Measurements from ENCODE around the gene SRRT.

Gene SRRT, protein sequence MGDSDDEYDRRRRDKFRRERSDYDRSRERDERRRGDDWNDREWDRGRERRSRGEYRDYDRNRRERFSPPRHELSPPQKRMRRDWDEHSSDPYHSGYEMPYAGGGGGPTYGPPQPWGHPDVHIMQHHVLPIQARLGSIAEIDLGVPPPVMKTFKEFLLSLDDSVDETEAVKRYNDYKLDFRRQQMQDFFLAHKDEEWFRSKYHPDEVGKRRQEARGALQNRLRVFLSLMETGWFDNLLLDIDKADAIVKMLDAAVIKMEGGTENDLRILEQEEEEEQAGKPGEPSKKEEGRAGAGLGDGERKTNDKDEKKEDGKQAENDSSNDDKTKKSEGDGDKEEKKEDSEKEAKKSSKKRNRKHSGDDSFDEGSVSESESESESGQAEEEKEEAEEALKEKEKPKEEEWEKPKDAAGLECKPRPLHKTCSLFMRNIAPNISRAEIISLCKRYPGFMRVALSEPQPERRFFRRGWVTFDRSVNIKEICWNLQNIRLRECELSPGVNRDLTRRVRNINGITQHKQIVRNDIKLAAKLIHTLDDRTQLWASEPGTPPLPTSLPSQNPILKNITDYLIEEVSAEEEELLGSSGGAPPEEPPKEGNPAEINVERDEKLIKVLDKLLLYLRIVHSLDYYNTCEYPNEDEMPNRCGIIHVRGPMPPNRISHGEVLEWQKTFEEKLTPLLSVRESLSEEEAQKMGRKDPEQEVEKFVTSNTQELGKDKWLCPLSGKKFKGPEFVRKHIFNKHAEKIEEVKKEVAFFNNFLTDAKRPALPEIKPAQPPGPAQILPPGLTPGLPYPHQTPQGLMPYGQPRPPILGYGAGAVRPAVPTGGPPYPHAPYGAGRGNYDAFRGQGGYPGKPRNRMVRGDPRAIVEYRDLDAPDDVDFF

DNA sequence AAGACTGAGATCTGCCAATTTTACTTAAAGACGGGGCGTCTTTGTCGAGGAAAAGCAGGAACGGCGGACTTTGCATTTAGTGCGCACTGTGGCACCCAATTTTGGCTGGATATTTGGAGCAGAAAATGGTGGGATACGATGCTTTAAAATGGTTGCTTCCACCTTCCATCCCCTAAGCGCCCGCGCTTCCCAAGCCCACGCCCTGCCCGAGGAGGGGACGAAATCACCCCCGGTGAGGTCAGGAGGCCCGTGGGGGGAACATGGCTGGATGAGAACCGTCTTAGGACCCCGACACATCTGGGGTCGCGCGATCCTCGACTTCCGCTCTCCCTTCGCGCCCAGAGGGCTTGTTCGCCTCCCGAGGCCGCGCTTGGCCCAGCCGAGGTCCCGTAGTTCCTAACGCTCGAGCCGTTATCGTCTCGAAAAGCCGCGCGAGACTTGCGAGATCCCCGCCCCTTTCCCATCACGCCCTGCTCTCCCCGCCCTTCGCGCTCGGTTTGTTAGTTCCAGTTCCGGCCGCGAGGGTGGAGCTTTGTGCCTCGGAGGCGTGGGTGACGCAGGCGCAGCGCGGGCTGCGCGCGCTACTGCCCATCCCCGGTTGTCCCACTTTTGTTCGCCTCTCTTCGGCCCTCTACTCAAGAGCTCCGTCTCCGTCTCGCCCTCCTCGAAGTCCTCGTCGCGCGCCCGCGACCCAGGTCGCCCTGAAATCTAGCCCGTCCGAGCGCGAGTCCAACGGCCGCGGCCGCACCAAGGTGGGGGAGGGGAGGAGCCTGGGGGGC lies at the start of gene SRRT:
TSS of gene SRRT (plus strand) at position 527 of the 779 bp plus-strand sequence. CDS start 488 bp downstream, outside the sequence.
- H3K4me1 ChIP-seq (ENCODE audit: low read depth, poor library complexity, severe bottlenecking), result peaks cover 21% of the 10 kb centered on the region
- peak within 1 kb of the TSS; percentile 93 for H3K4me2 ChIP-seq
- peak within 1 kb of the TSS; percentile 90 for H3K9ac ChIP-seq
- H3K27me3 ChIP-seq (ENCODE audit: insufficient read depth, low read depth), result no peaks in the 10 kb centered on the region
- TF ChIP-seq, protein P1, sequence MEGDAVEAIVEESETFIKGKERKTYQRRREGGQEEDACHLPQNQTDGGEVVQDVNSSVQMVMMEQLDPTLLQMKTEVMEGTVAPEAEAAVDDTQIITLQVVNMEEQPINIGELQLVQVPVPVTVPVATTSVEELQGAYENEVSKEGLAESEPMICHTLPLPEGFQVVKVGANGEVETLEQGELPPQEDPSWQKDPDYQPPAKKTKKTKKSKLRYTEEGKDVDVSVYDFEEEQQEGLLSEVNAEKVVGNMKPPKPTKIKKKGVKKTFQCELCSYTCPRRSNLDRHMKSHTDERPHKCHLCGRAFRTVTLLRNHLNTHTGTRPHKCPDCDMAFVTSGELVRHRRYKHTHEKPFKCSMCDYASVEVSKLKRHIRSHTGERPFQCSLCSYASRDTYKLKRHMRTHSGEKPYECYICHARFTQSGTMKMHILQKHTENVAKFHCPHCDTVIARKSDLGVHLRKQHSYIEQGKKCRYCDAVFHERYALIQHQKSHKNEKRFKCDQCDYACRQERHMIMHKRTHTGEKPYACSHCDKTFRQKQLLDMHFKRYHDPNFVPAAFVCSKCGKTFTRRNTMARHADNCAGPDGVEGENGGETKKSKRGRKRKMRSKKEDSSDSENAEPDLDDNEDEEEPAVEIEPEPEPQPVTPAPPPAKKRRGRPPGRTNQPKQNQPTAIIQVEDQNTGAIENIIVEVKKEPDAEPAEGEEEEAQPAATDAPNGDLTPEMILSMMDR (conservative IDR thresholded peaks at IDR 0.05; ENCODE audit: low read depth, low read length), result 0 out of 2 replicates have a peak, but pooled peaks have one; percentile 30
- H3K4me3 ChIP-seq (IDR thresholded peaks at IDR 0.05; ENCODE audit: insufficient read depth, low read depth, low read length), result peak within 1 kb of the TSS; percentile 59
- H3K79me2 ChIP-seq (ENCODE audit: insufficient read depth, low read depth), result peaks cover 48% of the 10 kb centered on the region
- peak within 1 kb of the TSS; percentile 83 for H3K27ac ChIP-seq
- peak within 1 kb of the TSS; percentile 92 for H2AFZ ChIP-seq (ENCODE audit: low read depth)
- no peaks in the 10 kb centered on the region; the same call in 1 of the 2 replicates for H4K20me1 ChIP-seq (ENCODE audit: insufficient read depth)
- H3K36me3 ChIP-seq (ENCODE audit: insufficient read depth), result no peaks in the 10 kb centered on the region; the same call in 1 of the 2 replicates

DNA sequence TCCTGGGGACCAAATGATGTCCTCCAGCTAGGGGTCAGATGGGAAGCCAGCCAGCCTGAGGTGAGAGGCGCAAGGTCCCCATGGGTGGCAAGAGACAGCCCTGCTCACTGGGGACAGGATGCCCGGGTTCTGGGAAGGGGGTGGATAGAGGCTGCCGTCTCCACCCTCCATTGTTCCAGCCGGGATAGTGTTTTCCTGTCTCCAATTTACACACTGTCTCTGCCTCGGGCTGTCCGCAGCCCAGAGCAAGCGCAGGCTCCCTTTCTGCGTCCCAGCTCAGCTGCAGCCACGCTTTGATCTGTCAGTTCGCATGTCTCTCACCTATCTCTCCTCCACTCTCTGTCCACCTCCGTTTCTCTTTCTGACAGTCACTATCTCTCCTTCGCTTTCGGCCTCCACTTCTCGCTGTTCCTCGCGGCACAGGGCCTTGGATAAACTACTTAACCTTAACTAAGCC lies 49.7 kb upstream of the SRRT start:
- Histone ChIP-seq H4K20me1 (ENCODE audit: insufficient read depth) (no peaks in the 10 kb centered on the region), H3K36me3 (ENCODE audit: insufficient read depth) (no peaks in the 10 kb centered on the region), H3K9ac (no peak overlapping the region), H3K27ac (no peak overlapping the region), H3K4me3 (IDR thresholded peaks at IDR 0.05; ENCODE audit: insufficient read depth, low read depth, low read length) (no peak overlapping the region), H3K4me1 (ENCODE audit: low read depth, poor library complexity, severe bottlenecking) (no peaks in the 10 kb centered on the region), H3K4me2 (no peak overlapping the region), H3K79me2 (ENCODE audit: insufficient read depth, low read depth) (no peaks in the 10 kb centered on the region), H2AFZ (ENCODE audit: low read depth) (no peak overlapping the region), H3K27me3 (ENCODE audit: insufficient read depth, low read depth) (peaks cover 90% of the 10 kb centered on the region)
- TF ChIP-seq, protein P1 (conservative IDR thresholded peaks at IDR 0.05; ENCODE audit: low read depth, low read length), result no peak

DNA sequence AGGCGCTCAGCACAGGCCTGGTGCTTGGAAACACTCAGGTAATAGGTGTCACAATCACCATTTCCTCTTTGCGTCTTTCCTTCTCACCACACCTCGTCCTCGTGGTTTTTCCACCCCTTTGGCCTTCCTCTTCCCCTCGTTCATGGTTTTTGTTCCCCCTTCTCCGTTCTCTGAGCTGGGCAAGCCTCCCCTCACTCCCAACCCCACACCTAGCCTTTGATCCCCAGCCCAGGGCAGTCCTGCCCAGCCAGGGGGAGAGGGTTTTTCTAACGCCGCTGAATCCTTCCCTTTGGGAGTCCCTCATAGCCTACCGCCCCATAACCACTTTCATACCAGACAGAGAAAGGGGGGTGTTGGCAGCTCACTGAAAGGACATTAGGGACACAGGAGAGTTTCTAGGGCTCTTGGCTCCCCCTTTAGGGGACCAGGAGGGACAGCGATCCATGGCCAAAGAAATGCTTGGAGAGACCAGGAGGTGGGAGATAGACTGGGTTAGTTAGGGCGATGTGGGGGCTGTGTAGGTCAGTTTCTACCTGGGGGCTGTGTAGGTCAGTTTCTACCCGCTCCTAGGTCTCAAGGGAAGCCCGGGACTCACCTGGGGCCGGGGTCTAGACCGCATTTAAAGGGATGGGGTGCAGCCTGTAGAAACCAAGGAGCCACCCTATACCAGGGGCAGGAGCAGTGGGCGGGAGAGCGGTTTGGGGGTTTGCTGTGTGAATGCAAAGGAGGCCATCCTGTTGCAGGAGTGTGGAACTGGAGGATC lies 49.0 kb upstream of the SRRT start:
- Histone ChIP-seq H3K4me3 (IDR thresholded peaks at IDR 0.05; ENCODE audit: insufficient read depth, low read depth, low read length) (no peak overlapping the region), H3K36me3 (ENCODE audit: insufficient read depth) (no peaks in the 10 kb centered on the region), H4K20me1 (ENCODE audit: insufficient read depth) (no peaks in the 10 kb centered on the region), H2AFZ (ENCODE audit: low read depth) (no peak overlapping the region), H3K27ac (no peak overlapping the region), H3K4me1 (ENCODE audit: low read depth, poor library complexity, severe bottlenecking) (no peaks in the 10 kb centered on the region), H3K4me2 (no peak overlapping the region), H3K27me3 (ENCODE audit: insufficient read depth, low read depth) (peaks cover 90% of the 10 kb centered on the region), H3K9ac (no peak overlapping the region), H3K79me2 (ENCODE audit: insufficient read depth, low read depth) (no peaks in the 10 kb centered on the region)
- TF ChIP-seq, protein P1 (conservative IDR thresholded peaks at IDR 0.05; ENCODE audit: low read depth, low read length), result no peak
